Measurements from ENCODE around the gene ZNF467.

Gene ZNF467

GRCh38 chr7:149735181-149735602 is 38.2 kb downstream of the ZNF467 start:
- no peak for TF ChIP-seq CTCF (IDR thresholded peaks at IDR 0.05; ENCODE audit: borderline replicate concordance, control extremely low read depth, extremely low read depth, insufficient read depth, missing control alignments)
- in situ Hi-C loops (cut with MboI; ENCODE audit: low sequenced_read_pairs, unreplicated experiment): no loop called here

GRCh38 chr7:149734791-149735075 is 38.7 kb downstream of the ZNF467 start:
- DNase-seq (ENCODE audit: low spot score): no peak
- no peak for TF ChIP-seq CTCF (IDR thresholded peaks at IDR 0.05; ENCODE audit: borderline replicate concordance, control extremely low read depth, extremely low read depth, insufficient read depth, missing control alignments)
- in situ Hi-C loops (cut with MboI; ENCODE audit: low sequenced_read_pairs, unreplicated experiment): no loop called here

More at GRCh38 chr7:149735181-149735602, 38.2 kb downstream of the ZNF467 start:
- no peak for DNase-seq (ENCODE audit: low spot score)

- DNase-seq (ENCODE audit: low spot score): no peak
- in situ Hi-C loops (cut with MboI; ENCODE audit: low sequenced_read_pairs, unreplicated experiment): no loop called here
- no peak for TF ChIP-seq CTCF (IDR thresholded peaks at IDR 0.05; ENCODE audit: borderline replicate concordance, control extremely low read depth, extremely low read depth, insufficient read depth, missing control alignments)
Observed at GRCh38 chr7:149733924-149734790, 39.2 kb downstream of the ZNF467 start.

- TF ChIP-seq CTCF (IDR thresholded peaks at IDR 0.05; ENCODE audit: borderline replicate concordance, control extremely low read depth, extremely low read depth, insufficient read depth, missing control alignments): no peak
- DNase-seq (ENCODE audit: low spot score): no peak
- in situ Hi-C loops (cut with MboI; ENCODE audit: low sequenced_read_pairs, unreplicated experiment): no loop called here
Observed at GRCh38 chr7:149733131-149733923, 40.1 kb downstream of the ZNF467 start.

- DNase-seq (ENCODE audit: low spot score): no peak
- TF ChIP-seq CTCF (IDR thresholded peaks at IDR 0.05; ENCODE audit: borderline replicate concordance, control extremely low read depth, extremely low read depth, insufficient read depth, missing control alignments): no peak
- in situ Hi-C loops (cut with MboI; ENCODE audit: low sequenced_read_pairs, unreplicated experiment): no loop called here
Observed at GRCh38 chr7:149732611-149733010, 40.8 kb downstream of the ZNF467 start.

- TF ChIP-seq CTCF (IDR thresholded peaks at IDR 0.05; ENCODE audit: borderline replicate concordance, control extremely low read depth, extremely low read depth, insufficient read depth, missing control alignments): no peak
- no peak for DNase-seq (ENCODE audit: low spot score)
- in situ Hi-C loops (cut with MboI; ENCODE audit: low sequenced_read_pairs, unreplicated experiment): no loop called here
Observed at GRCh38 chr7:149732111-149732561, 41.3 kb downstream of the ZNF467 start.

Measured in GM13976 (cell line).